WERI-Rb-1 (cell line): ENCODE measurements around the gene MXRA8.

Source experiments
- DNase-seq: peaks from one replicate; pipeline ENCODE4 v3.0.0-alpha.2; 2020
- H3K27ac ChIP-seq: fragments of 250-450 bp; sonication (Bioruptor Pico); 2 replicates; pipeline ENCODE4 v1.5.1; 2020; ENCODE audit warnings: mild to moderate bottlenecking, moderate library complexity
- H3K27me3 ChIP-seq: fragments of 250-450 bp; sonication (Bioruptor Pico); 2 replicates; pipeline ENCODE4 v1.5.1; 2021; ENCODE audit warnings: mild to moderate bottlenecking, low read depth, moderate library complexity; ENCODE audit not compliant: insufficient read depth, severe bottlenecking
- H3K36me3 ChIP-seq: fragments of 250-450 bp; sonication (Bioruptor Pico); 2 replicates; pipeline ENCODE4 v1.5.1; 2020; ENCODE audit warnings: mild to moderate bottlenecking, moderate library complexity
- H3K4me3 ChIP-seq: 2 replicates; pipeline ENCODE4 v1.5.1; 2011; ENCODE audit warnings: low read depth, mild to moderate bottlenecking, control low read depth, low read length
- H3K9me3 ChIP-seq: fragments of 250-450 bp; sonication (Bioruptor Pico); 2 replicates; pipeline ENCODE4 v1.5.1; 2021; ENCODE audit warnings: mild to moderate bottlenecking, moderate library complexity; ENCODE audit not compliant: severe bottlenecking
- TF ChIP-seq, protein P1 (sequence below): IDR thresholded peaks from 2 replicates; pipeline ENCODE4 v1.5.1; 2011; ENCODE audit warnings: low read depth, mild to moderate bottlenecking, control low read depth, inconsistent platforms, low read length

The MXRA8 gene

DNA sequence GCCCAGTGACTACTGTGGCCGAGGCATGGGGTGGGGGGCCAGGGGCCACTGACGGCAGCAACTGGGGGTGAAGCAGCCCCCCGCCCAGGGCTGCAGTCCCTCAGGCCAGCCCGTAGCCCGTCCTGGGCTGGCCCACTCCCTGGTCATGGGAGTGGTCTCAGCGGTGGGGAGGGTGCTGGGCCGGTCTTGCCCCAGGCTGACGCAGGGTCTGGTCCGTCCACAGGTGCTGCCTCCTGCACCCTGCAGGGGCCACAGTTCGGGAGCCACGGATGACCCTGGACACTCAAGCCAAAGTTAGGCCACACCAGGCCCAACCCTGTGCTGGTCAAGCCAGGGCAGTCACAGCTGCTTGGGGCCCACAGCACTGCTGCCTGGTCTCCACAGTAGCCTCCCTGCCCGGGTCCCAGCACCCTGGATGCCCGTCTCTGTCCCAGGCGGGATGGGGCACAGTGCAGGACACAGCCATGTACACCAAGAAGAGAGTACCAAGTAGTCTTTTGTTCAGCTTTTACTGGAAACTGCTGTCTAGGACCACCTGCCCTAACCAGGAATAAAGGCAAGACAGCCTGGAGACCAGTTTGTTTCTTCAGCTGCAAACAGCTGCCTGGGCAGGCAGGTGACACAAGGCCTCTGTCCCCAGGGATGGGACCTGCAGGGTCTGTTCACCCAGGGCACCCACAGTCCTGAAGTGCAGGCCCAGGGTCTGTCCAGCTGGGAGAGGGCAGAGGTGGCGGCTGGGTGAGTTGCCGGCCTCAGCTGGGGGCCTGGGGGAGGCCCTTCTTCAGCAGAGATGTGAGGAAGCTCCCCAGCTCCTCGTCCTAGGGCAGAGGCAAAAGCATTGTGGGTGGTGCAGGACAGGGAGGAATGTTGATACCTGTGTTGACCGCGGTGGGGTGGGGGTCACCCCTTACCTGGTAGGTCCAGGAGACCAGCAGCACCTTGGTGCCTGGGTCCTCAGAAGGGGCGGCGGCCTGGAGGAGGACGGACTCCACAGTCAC lies 46.9 kb downstream of the MXRA8 start:
- no peaks in the 10 kb centered on the region for H3K27me3 ChIP-seq
- TF ChIP-seq, protein P1, sequence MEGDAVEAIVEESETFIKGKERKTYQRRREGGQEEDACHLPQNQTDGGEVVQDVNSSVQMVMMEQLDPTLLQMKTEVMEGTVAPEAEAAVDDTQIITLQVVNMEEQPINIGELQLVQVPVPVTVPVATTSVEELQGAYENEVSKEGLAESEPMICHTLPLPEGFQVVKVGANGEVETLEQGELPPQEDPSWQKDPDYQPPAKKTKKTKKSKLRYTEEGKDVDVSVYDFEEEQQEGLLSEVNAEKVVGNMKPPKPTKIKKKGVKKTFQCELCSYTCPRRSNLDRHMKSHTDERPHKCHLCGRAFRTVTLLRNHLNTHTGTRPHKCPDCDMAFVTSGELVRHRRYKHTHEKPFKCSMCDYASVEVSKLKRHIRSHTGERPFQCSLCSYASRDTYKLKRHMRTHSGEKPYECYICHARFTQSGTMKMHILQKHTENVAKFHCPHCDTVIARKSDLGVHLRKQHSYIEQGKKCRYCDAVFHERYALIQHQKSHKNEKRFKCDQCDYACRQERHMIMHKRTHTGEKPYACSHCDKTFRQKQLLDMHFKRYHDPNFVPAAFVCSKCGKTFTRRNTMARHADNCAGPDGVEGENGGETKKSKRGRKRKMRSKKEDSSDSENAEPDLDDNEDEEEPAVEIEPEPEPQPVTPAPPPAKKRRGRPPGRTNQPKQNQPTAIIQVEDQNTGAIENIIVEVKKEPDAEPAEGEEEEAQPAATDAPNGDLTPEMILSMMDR = no peak

DNA sequence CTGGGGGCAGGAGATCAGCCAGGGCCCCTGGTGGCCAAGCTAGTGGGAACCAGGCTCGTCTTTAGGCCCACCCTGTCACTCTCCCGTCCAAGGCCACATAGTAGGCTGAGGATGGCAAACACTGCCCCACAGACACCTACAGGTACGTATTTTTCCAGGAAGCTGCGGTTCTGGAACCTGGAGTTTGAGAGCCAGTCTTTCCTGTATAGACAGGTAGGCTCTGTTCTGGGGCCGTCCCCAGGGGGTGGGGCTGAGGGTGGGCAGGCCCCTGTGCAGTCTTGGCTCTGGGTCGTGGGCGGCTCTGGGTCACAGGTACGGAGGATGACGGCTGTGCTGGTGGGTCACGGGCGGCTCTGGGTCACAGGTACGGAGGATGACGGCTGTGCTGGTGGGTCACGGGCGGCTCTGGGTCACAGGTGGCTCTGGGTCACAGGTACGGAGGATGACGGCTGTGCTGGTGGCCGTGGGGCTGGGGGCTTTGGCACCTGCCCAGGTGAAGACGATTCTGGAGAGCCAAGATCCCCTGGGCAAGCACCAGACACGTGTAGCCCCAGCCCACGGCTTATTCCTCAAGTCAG lies 47.8 kb downstream of the MXRA8 start:
- no peaks in the 10 kb centered on the region for H3K9me3 ChIP-seq
- no peak overlapping the region for H3K4me3 ChIP-seq
- H3K27me3 ChIP-seq = no peaks in the 10 kb centered on the region
- DNase-seq = no peak
- H3K27ac ChIP-seq = peak overlapping the region; percentile 99
- TF ChIP-seq, protein P1 = no peak
- peaks cover 74% of the 10 kb centered on the region for H3K36me3 ChIP-seq

More for the DNA sequence above, 46.9 kb downstream of the MXRA8 start:
- no peaks in the 10 kb centered on the region for H3K9me3 ChIP-seq
- no peak for DNase-seq
- H3K36me3 ChIP-seq = peaks cover 80% of the 10 kb centered on the region
- no peak overlapping the region for H3K4me3 ChIP-seq
- H3K27ac ChIP-seq = no peak overlapping the region

DNA sequence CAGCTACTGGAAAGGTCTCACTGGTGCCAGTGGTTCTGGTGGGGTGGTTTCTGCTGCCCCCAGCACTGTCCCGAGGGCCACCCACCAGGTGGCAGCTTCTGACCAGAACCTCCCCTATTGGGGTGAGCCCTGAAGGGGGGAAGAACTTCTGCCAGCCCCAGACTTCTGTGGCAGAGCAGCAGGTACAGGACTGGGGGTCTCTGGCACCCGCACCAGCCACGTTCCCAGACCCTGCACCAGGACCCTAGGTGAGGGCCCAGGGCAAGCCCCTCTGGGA lies 48.3 kb downstream of the MXRA8 start:
- DNase-seq = no peak
- no peaks in the 10 kb centered on the region for H3K27me3 ChIP-seq
- H3K36me3 ChIP-seq = peaks cover 70% of the 10 kb centered on the region
- peak overlapping the region; percentile 99 for H3K27ac ChIP-seq
- TF ChIP-seq, protein P1 = no peak
- peak overlapping the region; percentile 83; the same call in 1 of the 2 replicates for H3K4me3 ChIP-seq
- H3K9me3 ChIP-seq = no peaks in the 10 kb centered on the region

DNA sequence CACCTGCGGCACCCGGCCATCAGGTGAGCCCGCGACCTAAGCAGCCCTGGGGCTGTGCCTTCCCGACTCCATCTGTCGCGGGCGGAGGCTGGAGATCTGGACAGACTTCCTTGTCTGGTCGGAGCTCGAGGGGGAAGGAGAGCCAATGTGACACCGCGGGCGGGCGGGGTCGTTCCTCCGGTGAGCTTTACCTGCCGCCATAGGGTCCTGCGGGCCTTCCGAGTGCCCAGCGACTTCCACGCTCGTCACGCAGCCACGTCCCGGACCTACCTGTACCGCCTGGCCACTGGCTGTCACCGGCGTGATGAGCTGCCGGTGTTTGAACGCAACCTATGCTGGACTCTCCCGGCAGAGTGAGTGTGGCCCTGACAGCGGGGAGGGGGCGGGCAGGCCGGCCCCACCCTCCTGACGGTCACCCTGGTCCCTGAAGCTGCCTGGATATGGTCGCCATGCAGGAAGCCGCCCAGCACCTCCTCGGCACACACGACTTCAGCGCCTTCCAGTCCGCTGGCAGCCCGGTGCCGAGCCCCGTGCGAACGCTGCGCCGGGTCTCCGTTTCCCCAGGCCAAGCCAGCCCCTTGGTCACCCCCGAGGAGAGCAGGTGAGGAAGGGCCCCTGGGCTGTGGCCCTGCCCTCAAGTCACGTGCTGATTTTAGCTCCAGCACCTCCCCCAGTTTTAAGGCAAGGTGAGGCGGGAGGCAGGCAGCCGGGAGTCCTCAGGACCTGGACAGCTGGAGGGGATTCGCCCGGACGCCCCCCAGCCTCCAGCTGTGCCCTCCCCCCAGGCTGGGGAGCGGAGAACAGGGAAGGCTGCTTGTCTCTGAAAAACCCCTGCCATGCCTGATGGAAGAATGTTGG lies 48.9 kb downstream of the MXRA8 start:
- Histone ChIP-seq H3K36me3 (peaks cover 64% of the 10 kb centered on the region), H3K4me3 (peak overlapping the region; percentile 83), H3K9me3 (no peaks in the 10 kb centered on the region), H3K27me3 (no peaks in the 10 kb centered on the region), H3K27ac (peak overlapping the region; percentile 99)
- DNase-seq = peak; percentile 47
- TF ChIP-seq, protein P1 = no peak

DNA sequence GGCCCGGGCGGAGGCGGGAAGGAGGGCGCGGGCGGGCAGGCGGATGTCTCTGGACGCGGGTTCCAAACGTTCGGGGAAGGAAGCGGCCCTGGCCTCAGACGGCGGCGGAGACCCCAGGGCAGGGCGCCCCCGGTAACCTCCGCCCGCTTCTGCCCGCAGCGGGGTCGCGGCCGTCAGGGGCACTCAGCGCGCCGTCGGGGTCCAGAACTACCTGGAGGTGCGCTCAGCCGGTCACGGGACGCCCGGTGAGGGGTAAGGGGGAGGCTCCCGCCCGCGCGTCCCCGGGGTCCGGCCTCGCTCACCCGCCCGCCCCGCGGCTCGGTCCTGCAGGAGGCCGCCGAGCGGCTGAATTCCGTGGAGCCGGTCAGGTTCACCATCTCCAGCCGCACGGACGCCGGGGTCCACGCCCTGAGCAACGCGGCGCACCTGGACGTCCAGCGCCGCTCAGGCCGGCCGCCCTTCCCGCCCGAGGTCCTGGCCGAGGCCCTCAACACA lies 49.6 kb downstream of the MXRA8 start:
- Histone ChIP-seq H3K9me3 (no peaks in the 10 kb centered on the region), H3K36me3 (peaks cover 57% of the 10 kb centered on the region), H3K27ac (peak overlapping the region; percentile 99), H3K27me3 (no peaks in the 10 kb centered on the region), H3K4me3 (peak overlapping the region; percentile 83)
- TF ChIP-seq, protein P1 = no peak
- DNase-seq = no peak
